VCaP (cell line): ENCODE results near the gene SSC5D.
"Not testable (repeated sequence)": the region's sequence is repeated elsewhere in the genome, so short reads cannot be mapped to it uniquely, and the experiment has no call there.

Experiments used
- H3K27ac ChIP-seq: fragments of 450-650 bp; 2 replicates; pipeline ENCODE4 v1.5.1; 2017
- CTCF ChIP-seq: fragments of 450-650 bp; conservative IDR thresholded peaks from 2 replicates; pipeline ENCODE4 v1.5.1; 2017; ENCODE audit warnings: mild to moderate bottlenecking, moderate library complexity

SSC5D gene

GRCh38 chr19:55491546-55492360 is 3.5 kb downstream of the SSC5D start:
- no peak for TF ChIP-seq CTCF

GRCh38 chr19:55492362-55492944 is 4.2 kb downstream of the SSC5D start:
- H3K27ac ChIP-seq: no peak overlapping the region
- no peak for TF ChIP-seq CTCF

More at GRCh38 chr19:55491546-55492360, 3.5 kb downstream of the SSC5D start:
- no peak overlapping the region for H3K27ac ChIP-seq

- TF ChIP-seq CTCF: no peak
- no peak overlapping the region for H3K27ac ChIP-seq
Observed at GRCh38 chr19:55493052-55493644, 4.9 kb downstream of the SSC5D start.

- no peak overlapping the region for H3K27ac ChIP-seq
- no peak for TF ChIP-seq CTCF
Observed at GRCh38 chr19:55493645-55494171, 5.5 kb downstream of the SSC5D start.

- H3K27ac ChIP-seq: no peak overlapping the region
- TF ChIP-seq CTCF: no peak
Observed at GRCh38 chr19:55494172-55494761, 6.0 kb downstream of the SSC5D start.

GRCh38 chr19:55495646-55496349 is 7.6 kb downstream of the SSC5D start:
- H3K27ac ChIP-seq: no peak overlapping the region
- no peak for TF ChIP-seq CTCF

- H3K27ac ChIP-seq: not testable (repeated sequence)
Observed at GRCh38 chr19:55496820-55497219, 8.6 kb downstream of the SSC5D start.
